GM18505 (cell line): ENCODE results near the gene IL1R2.

Experiments
- ATAC-seq: cut with Tn5 transposase; IDR thresholded peaks from one replicate; pipeline ENCODE4 v1.9.1; 2021; ENCODE audit not compliant: unreplicated experiment
- POLR2A ChIP-seq: IDR thresholded peaks from 4 replicates; pipeline ENCODE4 v1.6.1; 2011; ENCODE audit warnings: borderline replicate concordance; ENCODE audit not compliant: insufficient read depth, insufficient read length; ENCODE audit errors: extremely low read depth

Gene IL1R2

DNA sequence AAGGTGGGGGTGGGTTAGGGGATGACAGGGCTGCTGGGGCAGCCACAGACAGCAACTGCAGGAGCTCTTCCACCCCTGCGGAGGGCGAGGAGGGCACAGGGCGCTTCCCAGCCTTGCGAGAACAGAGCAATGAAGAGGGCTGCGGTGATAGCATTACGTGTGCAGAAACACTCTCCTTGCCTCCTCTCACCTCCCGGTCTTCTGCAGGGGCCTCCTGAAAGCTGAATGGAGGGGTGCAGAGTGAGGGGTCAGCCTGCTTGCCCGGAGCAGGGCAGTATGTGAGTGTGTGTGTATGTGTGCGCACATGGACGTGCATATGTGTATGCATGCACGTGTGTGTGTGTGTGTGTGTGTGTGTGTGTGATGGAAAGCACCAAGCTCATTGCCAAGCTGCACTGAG is 29.5 kb upstream of the IL1R2 start:
- no peak for ATAC-seq
- no peak for TF ChIP-seq POLR2A

DNA sequence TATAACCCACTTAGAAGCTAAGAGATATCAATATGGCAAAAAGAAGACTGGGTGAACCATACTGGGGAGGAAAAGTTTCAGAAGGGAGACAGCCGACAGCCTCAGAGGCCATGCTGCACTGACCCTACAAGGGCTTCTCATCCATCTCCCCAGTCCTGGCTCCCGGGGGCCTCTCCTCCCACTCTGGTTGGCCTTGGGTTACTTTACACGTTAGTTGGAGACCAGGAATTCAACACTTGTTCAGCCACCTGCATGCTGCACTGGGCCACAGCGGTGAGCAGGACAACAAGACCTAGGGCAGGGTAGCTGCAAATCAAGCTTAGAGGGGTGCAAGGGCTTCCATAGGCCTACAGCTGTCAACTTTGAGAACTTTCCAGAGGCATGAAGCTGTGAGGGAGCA is 28.6 kb upstream of the IL1R2 start:
- no peak for TF ChIP-seq POLR2A
- no peak for ATAC-seq

DNA sequence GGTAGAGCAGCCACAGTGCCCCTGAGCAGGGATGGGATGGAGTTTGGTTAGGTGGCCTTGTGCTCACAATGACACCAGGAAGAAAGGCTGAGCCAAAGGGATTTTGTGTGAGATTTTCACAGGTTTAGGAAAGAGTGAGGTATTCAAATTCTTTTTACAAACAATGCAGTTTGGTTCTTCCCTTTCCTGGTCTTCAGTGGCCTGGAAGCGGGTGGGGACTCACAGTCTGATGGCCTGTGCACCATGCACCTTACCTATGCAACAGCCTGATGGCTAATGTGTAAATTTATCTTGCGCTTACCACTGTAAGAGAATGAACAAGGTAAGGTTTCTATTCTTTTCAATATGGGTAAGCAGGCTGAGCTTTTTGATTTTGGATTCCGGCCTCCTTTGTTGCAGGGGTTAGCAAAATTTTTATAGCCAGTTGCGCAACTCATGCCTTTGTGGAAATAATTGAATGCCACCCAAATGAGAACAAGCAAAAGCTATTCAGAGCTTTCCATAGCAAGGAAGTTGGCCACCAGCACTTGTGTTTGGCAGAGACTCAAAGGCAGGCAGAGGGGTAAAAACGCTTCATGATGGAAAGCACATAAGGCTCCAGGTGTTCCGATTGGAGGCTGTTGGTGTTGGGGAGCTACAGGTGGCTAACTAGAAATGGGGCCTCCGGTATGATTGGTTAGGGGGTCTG is 23.8 kb upstream of the IL1R2 start:
- ATAC-seq = no peak
- TF ChIP-seq POLR2A = no peak

DNA sequence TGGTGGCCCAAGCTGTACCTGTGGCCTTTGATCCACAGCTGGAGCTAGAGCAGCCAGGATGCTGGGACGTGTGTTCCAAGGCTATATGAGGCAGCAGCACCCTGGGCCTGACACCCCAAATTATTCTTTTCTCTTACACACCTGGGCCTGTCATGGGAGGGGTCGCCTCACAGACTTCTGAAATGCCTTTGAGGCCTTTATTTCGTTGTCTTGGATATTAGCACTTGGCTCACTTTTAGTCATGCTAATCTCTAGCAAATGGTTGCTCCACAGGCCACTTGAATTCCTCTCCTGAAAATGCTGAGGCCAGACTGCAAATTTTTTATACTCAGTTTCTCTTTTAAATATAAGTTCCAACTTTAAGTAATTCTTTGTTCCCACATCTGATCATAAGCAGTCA is 22.0 kb upstream of the IL1R2 start:
- TF ChIP-seq POLR2A = no peak
- no peak for ATAC-seq

DNA sequence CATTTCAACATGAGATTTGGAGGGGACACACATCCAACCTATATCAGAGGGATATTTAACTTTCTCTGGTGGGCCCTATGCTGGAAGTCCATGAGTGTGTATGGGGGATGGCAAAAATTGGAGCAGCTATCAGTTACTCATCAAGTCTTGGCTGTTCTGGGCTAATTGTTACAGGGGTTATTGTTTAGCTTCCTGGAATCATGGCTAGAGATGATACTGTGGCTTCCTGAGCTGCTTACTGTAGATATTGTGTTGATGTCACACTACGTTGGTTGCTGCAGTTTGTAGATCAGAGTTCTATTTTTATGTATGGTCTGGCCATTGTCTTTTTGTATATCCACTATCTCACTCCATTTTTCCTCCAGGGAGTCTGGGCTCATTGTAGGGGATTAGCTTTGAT is 20.9 kb upstream of the IL1R2 start:
- no peak for ATAC-seq
- no peak for TF ChIP-seq POLR2A

DNA sequence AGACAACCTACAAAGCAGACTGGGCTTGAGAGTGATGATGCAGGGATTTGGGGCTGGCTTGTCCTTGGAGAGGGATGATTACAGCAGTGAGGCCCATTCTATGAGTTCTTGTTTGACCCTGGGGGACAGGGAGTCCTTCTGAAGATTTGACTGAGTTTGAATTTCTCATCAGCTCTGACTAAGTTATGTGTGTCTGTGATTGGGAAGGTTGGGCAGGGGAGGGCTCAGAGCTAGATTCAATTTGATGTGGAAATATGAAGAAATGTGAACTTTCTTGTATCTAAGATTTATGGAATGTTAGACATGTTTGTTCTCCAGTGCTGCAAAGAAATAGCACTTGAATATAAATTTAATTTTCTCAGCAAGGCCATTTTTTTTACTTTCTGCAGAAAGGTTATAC is 19.9 kb upstream of the IL1R2 start:
- no peak for ATAC-seq
- TF ChIP-seq POLR2A = no peak

DNA sequence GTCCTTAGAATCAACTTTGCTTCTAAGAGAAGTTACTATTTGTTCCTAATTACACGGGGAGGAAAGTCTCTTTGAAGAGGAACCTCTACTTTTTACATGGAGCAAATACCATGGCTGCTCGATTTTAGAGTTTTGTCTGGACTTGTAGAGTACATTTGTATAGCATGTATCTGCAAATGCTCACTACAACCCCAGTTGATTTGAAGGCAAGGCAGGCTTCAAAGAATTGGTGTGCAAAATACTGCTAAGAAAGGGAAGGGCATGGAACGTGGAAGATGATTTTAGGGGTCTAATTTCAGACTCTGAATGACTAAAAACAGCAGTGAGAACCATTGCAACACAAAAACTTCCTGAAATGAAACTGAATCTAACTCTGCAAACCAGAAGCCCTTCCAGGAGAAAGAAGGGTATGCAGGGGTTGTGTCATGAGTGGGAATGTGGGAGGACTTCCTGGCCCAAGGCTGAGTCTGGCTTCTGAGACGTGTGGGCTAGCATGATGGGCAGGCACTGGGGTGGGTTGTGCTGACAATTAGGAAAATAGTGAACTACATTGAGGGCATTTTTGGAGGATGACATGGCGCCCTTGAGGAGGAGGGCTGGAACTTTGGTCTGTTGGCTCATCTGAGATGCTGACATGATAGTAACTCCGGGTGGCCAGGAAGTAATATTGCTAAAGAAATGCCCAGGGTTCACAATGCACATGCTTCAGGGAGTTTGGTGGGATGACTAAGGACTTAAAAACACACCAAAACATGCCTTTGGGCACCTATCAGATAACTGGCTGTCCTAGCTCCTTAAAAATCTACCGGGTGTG is 18.9 kb upstream of the IL1R2 start:
- no peak for ATAC-seq
- no peak for TF ChIP-seq POLR2A

DNA sequence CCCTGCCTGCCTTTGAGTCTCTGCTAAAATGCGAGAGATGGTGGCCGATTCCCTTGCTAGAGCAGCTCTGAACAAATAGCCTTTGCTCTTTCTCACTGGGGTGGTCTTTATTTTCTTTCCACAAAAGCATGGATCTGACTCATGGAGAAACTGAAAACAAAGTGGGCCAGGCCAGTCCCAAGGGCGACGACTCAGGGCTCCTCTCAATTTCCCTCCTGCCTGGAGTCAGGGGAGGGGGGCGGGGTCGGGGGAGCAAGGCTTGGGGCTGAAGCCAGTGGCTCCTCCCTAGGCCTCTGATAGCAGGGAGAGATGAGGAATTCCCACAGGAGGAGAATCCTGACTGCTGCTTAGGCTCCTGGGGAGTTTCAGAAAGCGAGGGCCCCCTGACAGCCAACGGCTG is 17.1 kb upstream of the IL1R2 start:
- TF ChIP-seq POLR2A = no peak
- no peak for ATAC-seq

DNA sequence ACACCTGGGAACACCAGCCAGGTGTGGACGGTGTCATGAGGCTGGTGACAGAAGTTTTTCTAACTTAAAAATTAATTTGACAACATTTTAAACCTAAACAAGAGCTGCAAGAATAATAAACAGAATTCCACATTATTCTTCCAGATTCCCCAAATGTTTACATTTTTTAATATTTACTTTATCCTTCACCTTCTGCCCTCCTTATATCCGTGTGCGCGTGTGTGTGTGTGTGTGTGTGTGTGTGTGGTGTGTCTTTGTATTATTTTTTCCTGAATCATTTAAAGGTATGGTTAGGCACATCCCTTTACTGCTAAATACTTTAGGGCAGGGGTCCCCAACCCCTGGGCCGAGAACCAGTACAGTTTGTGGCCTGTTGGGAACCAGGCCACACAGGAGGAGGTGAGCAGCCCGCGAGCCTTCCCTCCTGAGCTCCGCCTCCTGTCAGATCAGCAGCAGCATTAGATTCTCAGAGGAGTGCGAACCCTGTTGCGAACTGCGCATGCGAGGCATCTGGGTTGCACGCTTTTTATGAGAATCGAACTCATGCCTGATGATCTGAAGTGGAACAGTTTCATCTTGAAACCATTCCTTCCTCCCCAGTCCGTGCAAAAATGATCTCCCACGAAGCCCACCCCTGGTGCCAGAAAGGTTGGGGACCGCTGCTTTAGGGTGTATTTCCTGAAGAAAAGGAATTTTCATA is 16.4 kb upstream of the IL1R2 start:
- no peak for TF ChIP-seq POLR2A

DNA sequence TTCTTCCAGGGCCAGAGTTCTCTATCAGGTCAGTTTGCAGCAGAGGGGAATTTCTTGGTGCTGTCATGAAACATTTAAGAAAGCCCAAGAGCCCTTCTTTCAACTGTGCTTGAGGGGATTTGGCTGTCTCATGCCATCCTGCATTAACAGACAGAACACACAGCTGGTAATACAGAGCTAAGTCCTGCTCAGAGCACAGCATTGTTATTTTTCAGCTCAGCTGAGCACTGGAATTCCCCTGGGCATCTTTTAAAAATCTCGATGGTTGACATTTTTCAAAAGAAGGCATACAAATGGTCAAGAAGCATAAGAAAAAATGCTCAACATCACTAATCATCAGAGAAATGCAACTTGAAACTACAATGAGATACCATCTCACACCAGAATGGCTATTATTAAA is 14.9 kb upstream of the IL1R2 start:
- no peak for TF ChIP-seq POLR2A
- no peak for ATAC-seq

More for the DNA sequence above, 16.4 kb upstream of the IL1R2 start:
- ATAC-seq = no peak

DNA sequence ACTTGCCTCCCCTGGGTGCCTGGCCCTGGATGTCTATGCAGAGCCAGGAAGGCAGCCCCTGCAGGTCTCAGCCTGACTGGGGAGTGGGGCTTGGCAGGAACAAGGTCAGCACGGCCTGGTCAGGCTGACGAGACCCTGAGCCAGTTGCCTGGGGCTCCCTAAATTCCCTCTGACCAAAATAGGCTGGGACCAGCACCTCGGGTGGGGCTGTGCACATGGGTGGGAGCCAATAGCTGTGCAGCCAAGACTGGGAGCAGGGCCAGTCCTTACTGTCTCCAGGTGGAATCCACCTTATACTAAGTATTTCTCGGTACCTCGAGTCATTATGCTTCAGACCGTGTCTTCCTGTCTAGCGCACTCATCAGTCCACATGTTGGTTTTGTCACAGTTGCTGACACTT is 11.4 kb upstream of the IL1R2 start:
- TF ChIP-seq POLR2A = no peak
- ATAC-seq = no peak

DNA sequence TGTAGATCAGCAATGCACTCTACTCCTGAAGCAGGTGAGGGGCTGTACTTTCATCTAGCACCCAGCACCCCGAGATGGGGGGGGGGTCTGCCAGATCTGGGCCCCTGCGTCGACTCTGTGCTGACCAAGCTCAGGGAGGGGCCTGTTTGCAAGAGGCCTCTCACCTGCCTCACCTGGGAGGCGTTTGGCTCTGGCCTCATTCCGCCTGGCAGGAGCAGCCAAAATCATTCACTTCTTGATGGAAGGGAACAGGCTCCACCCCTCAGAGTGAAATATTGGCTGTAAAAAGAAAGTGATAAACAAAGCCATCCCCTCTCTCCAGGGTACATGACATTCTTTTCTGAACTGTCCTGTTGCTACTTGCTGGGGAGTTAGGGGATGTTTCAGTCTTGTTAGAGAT is 10.7 kb upstream of the IL1R2 start:
- TF ChIP-seq POLR2A = no peak

DNA sequence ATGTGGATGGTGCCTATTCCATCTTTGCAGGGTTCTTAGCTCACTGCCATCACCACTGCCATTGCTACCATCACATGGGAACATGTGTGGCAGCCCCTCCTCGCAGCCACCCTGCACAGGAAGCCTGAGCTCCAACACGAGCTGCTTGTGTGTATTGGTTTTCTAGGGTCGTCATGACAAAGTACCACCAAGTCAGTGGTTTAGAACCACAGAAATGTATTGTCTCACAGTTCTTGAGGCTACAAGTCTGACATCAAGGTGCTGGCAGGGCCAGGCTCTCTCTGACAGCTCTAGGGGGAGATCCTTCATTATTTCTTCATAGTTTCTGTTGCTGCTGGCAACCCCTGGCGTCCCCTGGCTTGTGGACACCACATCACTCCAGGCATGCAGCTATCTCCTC is 10.3 kb upstream of the IL1R2 start:
- ATAC-seq = no peak
- no peak for TF ChIP-seq POLR2A

More for the DNA sequence above, 10.7 kb upstream of the IL1R2 start:
- no peak for ATAC-seq
